HepG2 (cell line): Measurements from ENCODE around the gene RPL3. TPM values are rescaled to one million over a fixed set of nuclear protein-coding genes. Genes with fewer than 3 reads are reported as not detected.

Experiments
- CEBPZ ChIP-seq: IDR thresholded peaks from 2 replicates; pipeline ENCODE4 v1.6.1; 2012; ENCODE audit warnings: low read length, improper control_type of control experiment
- HNRNPUL1 ChIP-seq: fragments of 200-400 bp; formaldehyde crosslinking; IDR thresholded peaks from 2 replicates; pipeline ENCODE4 v1.6.1; 2017; ENCODE audit warnings: low read depth, mild to moderate bottlenecking, low read length, moderate library complexity
- KAT7 ChIP-seq: IDR thresholded peaks from 2 replicates; pipeline ENCODE4 v1.6.1; 2018; ENCODE audit warnings: borderline replicate concordance, missing compliant biosample characterization
- NR2F2 ChIP-seq: IDR thresholded peaks from 2 replicates; pipeline ENCODE4 v1.6.1; 2012; ENCODE audit warnings: low read depth, inconsistent platforms, borderline replicate concordance
- SSRP1 ChIP-seq: IDR thresholded peaks from 2 replicates; pipeline ENCODE4 v1.6.1; 2016; ENCODE audit warnings: control low read depth
- TMF1 ChIP-seq: sonication (generic); formaldehyde crosslinking; IDR thresholded peaks from 2 replicates; pipeline ENCODE4 v1.8.1; 2022; ENCODE audit warnings: low read depth, missing genetic modification reagents
- WIZ ChIP-seq: sonication (generic); formaldehyde crosslinking; IDR thresholded peaks from 2 replicates; pipeline ENCODE4 v1.5.1; 2020; ENCODE audit warnings: mild to moderate bottlenecking, missing genetic modification reagents
- ZBTB25 ChIP-seq: IDR thresholded peaks from 2 replicates; pipeline ENCODE4 v1.6.1; 2018; ENCODE audit warnings: missing genetic modification reagents
- ZKSCAN5 ChIP-seq: sonication (generic); formaldehyde crosslinking; IDR thresholded peaks from 2 replicates; pipeline ENCODE4 v1.5.1; 2020; ENCODE audit warnings: mild to moderate bottlenecking, missing genetic modification reagents
- ZNF3 ChIP-seq: IDR thresholded peaks from 2 replicates; pipeline ENCODE4 v1.7.0; 2017; ENCODE audit warnings: inconsistent platforms
- ZNF33B ChIP-seq: sonication (generic); formaldehyde crosslinking; IDR thresholded peaks from 2 replicates; pipeline ENCODE4 v1.5.1; 2020; ENCODE audit warnings: mild to moderate bottlenecking, missing genetic modification reagents
- ZNF383 ChIP-seq: sonication (generic); formaldehyde crosslinking; IDR thresholded peaks from 2 replicates; pipeline ENCODE4 v1.4.0; 2020; ENCODE audit warnings: missing genetic modification reagents, mild to moderate bottlenecking, borderline replicate concordance
- ZNF567 ChIP-seq: sonication (generic); formaldehyde crosslinking; IDR thresholded peaks from 2 replicates; pipeline ENCODE4 v1.8.1; 2023; ENCODE audit warnings: mild to moderate bottlenecking, missing genetic modification reagents, borderline replicate concordance
- ZNF678 ChIP-seq: sonication (generic); formaldehyde crosslinking; IDR thresholded peaks from 2 replicates; pipeline ENCODE4 v1.4.0; 2020; ENCODE audit warnings: mild to moderate bottlenecking, missing genetic modification reagents
- ZNF775 ChIP-seq: sonication (generic); formaldehyde crosslinking; IDR thresholded peaks from 2 replicates; pipeline ENCODE4 v1.4.0; 2020; ENCODE audit warnings: missing genetic modification reagents, mild to moderate bottlenecking, moderate library complexity, borderline replicate concordance
- ZSCAN21 ChIP-seq: sonication (generic); formaldehyde crosslinking; IDR thresholded peaks from 2 replicates; pipeline ENCODE4 v1.8.0; 2022; ENCODE audit warnings: mild to moderate bottlenecking, missing genetic modification reagents, moderate library complexity, borderline replicate concordance
- polyA plus RNA-seq, 8 experiments: library from polyadenylated mRNA; depleted of rRNA in 3 of 8; stranded (reverse) in 7 of 8; unstranded in 1 of 8; fragments of >200 nt; fragmentation: Illumina TruSeq in 4 of 8; extraction: Trizol in 4 of 8; gene quantifications; 2 replicates each; pipeline versions ENCODE4 v1.2.1 to v1.2.3, GENCODE V29; 2011 to 2016; ENCODE audit warnings: low read depth in 4 of 8, missing spikeins in 1 of 8, mixed read lengths in 1 of 8; ENCODE audit not compliant: insufficient read depth in 1 of 8
- total RNA-seq, 5 experiments: library from RNA; depleted of rRNA; stranded (reverse); fragments of >200 nt; fragmentation: Illumina TruSeq; extraction: Trizol; gene quantifications; 2 replicates each; pipeline ENCODE4 v1.2.3, GENCODE V29; 2016; ENCODE audit warnings: low read depth in 1 of 5
- TF ChIP-seq, protein P1 (sequence below): sonication (generic); formaldehyde crosslinking; IDR thresholded peaks from 2 replicates; pipeline ENCODE4 v1.4.0; 2020; ENCODE audit warnings: missing genetic modification reagents, borderline replicate concordance
- TF ChIP-seq, protein P2 (sequence below), 2 experiments: sonication (generic) in 1 of 2; formaldehyde crosslinking in 1 of 2; IDR thresholded peaks; 2 replicates each; pipeline versions ENCODE4 v1.4.0 to v1.6.1; 2018 to 2020; ENCODE audit warnings: missing genetic modification reagents in 2 of 2, borderline replicate concordance in 1 of 2, low read depth in 1 of 2, mild to moderate bottlenecking in 1 of 2, missing biosample characterization in 1 of 2
- TF ChIP-seq, protein P3 (sequence below): sonication (generic); formaldehyde crosslinking; IDR thresholded peaks from 2 replicates; pipeline ENCODE4 v1.5.0; 2020; ENCODE audit warnings: mild to moderate bottlenecking, low read depth, missing genetic modification reagents, borderline replicate concordance

Gene RPL3
- total and polyA plus RNA-seq, 2 of the 13 experiments (the other 11 are each of a cell fraction or from before 2014, with no cell fraction given): 1,051 to 3,279 TPM

GRCh38 chr22:39319284-39320022 is at the start of gene RPL3 (continued):
- TF ChIP-seq HNRNPUL1 (no peak), ZNF678 (CRISPR knock-in tag) (no peak), ZKSCAN5 (no peak), ZSCAN21 (peak; percentile 63), ZNF33B (peak; percentile 56; the same call in 1 of the 2 replicates), ZNF567 (CRISPR knock-in tag) (no peak), ZBTB25 (CRISPR knock-in tag) (peak; percentile 91), CEBPZ (no peak), KAT7 (CRISPR knock-in tag) (peak; percentile 69; the same call in 1 of the 2 replicates), SSRP1 (0 out of 2 replicates have a peak, but pooled peaks have one; percentile 5), NR2F2 (peak; percentile 33; the same call in 1 of the 2 replicates), TMF1 (CRISPR knock-in tag) (no peak), WIZ (CRISPR knock-in tag) (peak; percentile 79; the same call in 1 of the 2 replicates), ZNF775 (peak; percentile 75; the same call in 1 of the 2 replicates), ZNF3 (0 out of 2 replicates have a peak, but pooled peaks have one; percentile 16), ZNF383 (CRISPR knock-in tag) (no peak)
- TF ChIP-seq, protein P1, sequence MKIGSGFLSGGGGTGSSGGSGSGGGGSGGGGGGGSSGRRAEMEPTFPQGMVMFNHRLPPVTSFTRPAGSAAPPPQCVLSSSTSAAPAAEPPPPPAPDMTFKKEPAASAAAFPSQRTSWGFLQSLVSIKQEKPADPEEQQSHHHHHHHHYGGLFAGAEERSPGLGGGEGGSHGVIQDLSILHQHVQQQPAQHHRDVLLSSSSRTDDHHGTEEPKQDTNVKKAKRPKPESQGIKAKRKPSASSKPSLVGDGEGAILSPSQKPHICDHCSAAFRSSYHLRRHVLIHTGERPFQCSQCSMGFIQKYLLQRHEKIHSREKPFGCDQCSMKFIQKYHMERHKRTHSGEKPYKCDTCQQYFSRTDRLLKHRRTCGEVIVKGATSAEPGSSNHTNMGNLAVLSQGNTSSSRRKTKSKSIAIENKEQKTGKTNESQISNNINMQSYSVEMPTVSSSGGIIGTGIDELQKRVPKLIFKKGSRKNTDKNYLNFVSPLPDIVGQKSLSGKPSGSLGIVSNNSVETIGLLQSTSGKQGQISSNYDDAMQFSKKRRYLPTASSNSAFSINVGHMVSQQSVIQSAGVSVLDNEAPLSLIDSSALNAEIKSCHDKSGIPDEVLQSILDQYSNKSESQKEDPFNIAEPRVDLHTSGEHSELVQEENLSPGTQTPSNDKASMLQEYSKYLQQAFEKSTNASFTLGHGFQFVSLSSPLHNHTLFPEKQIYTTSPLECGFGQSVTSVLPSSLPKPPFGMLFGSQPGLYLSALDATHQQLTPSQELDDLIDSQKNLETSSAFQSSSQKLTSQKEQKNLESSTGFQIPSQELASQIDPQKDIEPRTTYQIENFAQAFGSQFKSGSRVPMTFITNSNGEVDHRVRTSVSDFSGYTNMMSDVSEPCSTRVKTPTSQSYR (CRISPR knock-in tag): no peak; the same call in 1 of the 2 replicates
- TF ChIP-seq, protein P2, sequence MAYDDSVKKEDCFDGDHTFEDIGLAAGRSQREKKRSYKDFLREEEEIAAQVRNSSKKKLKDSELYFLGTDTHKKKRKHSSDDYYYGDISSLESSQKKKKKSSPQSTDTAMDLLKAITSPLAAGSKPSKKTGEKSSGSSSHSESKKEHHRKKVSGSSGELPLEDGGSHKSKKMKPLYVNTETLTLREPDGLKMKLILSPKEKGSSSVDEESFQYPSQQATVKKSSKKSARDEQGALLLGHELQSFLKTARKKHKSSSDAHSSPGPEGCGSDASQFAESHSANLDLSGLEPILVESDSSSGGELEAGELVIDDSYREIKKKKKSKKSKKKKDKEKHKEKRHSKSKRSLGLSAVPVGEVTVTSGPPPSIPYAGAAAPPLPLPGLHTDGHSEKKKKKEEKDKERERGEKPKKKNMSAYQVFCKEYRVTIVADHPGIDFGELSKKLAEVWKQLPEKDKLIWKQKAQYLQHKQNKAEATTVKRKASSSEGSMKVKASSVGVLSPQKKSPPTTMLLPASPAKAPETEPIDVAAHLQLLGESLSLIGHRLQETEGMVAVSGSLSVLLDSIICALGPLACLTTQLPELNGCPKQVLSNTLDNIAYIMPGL (CRISPR knock-in tag; IDR thresholded peaks at IDR 0.05; ENCODE audit: borderline replicate concordance in 1 of 2, low read depth in 1 of 2): peak; percentile 62 to 83
- TF ChIP-seq, protein P3, sequence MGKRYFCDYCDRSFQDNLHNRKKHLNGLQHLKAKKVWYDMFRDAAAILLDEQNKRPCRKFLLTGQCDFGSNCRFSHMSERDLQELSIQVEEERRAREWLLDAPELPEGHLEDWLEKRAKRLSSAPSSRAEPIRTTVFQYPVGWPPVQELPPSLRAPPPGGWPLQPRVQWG (CRISPR knock-in tag): no peak
